GM12873 (cell line): ENCODE measurements around the gene TECTA.

Experiments
- TF ChIP-seq, protein P1 (sequence below): IDR thresholded peaks from 2 replicates; pipeline ENCODE4 v1.5.1; 2012; ENCODE audit warnings: low read depth, mild to moderate bottlenecking, moderate library complexity, low read length, control low read depth; ENCODE audit not compliant: insufficient read depth; ENCODE audit errors: missing control alignments

Gene TECTA

DNA sequence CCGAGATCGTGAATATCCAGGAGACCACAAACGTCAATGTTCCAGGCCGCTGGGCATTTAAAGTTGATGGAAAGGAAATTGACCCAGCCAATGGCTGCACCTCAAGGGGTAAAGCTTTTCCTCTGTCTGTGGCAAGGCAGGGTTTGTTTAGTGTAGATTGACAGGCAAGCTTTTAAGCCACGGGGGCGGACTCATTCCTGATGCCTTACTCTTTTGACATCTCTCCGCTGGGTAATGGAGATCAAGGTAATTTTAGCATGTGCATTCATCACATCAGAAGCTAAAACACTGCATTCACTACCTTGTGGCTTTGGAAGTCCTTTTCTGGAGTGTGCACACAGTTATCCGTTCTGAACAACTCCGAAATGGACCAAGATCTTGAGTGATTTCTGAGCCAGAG is 12.6 kb downstream of the TECTA start:
- TF ChIP-seq, protein P1, sequence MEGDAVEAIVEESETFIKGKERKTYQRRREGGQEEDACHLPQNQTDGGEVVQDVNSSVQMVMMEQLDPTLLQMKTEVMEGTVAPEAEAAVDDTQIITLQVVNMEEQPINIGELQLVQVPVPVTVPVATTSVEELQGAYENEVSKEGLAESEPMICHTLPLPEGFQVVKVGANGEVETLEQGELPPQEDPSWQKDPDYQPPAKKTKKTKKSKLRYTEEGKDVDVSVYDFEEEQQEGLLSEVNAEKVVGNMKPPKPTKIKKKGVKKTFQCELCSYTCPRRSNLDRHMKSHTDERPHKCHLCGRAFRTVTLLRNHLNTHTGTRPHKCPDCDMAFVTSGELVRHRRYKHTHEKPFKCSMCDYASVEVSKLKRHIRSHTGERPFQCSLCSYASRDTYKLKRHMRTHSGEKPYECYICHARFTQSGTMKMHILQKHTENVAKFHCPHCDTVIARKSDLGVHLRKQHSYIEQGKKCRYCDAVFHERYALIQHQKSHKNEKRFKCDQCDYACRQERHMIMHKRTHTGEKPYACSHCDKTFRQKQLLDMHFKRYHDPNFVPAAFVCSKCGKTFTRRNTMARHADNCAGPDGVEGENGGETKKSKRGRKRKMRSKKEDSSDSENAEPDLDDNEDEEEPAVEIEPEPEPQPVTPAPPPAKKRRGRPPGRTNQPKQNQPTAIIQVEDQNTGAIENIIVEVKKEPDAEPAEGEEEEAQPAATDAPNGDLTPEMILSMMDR: no peak

DNA sequence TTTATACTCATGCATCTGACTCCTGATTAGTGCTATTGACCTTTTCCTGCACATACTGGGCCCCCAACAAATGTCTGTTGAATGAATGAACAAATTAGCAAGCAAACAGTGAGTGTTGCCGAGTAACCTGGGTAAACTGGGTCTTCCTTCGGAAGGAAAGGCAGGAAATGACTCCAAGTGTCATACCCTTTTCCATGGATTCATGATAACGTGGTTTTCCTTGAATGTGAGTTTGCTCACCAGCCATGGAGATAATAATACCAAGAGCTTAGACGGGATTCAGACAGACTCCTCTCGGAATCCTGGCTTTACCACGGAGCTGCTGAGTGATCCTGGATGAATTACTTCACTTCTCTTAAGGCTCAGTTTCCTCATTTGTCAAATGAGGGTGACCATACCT is 16.7 kb downstream of the TECTA start:
- TF ChIP-seq, protein P1: no peak

DNA sequence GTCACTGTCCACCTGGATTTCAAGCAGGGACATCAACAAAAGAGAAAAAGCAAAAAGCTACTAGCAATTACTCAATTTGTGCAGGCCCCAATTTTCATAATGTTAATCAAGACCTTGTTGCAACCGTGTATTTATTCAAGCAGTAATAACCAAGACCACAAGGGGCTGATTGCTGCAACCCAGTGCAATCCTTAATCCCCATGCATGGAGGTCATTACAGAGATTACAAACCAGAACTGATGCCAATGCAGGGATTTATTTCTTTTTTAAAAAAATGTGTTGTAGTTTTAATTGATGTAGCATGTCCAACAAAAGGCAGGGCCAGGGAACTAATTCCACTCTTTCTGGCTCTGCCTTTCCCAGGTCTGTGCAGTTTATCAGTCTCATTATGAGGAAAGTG is 18.4 kb downstream of the TECTA start:
- TF ChIP-seq, protein P1: peak; percentile 2

DNA sequence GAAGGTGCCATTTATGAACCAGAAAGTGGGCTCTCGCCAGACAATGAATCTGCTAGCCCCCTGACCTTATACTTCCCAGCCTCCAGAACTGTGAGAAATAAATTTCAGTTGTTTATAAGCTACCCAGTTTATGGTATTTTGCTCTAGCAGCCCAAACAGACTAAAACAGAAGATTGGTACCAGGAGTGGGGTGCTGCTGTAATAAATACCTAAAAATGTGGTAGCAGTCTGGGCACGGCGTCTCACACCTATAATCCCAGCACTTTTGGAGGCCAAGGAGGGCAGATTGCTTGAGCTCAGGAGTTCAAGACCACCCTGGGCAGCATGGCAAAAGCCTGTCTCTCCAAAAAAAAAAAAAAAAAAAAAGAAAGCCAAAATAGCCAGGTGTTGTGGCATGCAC is 21.3 kb downstream of the TECTA start:
- TF ChIP-seq, protein P1: no peak

DNA sequence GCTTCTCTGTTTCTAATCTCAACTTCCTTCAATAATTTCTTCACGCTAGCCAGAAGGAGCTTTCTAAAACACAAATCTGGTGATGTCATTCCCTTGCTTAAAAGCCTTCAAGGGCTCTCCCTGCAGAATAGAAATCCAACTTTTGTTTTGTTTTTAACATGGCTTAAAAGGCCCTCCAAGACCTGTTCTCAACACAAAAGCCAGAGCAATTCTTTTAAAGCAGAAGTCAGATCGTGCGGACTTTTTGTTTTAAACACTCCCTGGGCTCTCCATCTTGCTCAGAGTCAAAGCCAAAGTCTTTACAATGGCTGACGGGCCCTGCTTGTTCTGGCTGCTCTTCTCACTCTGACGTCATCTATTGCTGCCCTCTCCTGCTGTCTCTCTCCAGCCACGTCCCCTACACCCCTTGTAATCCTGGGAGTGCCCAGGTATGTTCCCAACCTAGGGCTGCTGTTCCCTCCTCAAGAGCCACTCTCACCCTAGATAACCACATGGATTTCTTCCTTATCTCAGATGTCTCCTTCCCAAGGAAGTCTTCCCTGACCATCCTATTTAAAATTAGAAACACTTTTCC is 22.5 kb downstream of the TECTA start:
- TF ChIP-seq, protein P1: no peak

DNA sequence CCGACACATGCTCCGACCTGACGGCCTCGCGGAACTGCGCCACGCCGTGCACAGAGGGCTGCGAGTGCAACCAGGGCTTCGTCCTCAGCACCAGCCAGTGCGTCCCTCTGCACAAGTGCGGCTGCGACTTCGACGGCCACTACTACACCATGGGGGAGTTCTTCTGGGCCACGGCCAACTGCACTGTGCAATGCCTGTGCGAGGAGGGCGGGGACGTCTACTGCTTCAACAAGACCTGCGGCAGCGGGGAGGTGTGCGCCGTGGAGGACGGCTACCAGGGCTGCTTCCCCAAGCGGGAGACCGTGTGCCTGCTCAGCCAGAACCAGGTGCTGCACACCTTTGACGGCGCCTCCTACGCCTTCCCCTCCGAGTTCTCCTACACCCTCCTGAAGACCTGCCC is 26.8 kb downstream of the TECTA start:
- TF ChIP-seq, protein P1: no peak

DNA sequence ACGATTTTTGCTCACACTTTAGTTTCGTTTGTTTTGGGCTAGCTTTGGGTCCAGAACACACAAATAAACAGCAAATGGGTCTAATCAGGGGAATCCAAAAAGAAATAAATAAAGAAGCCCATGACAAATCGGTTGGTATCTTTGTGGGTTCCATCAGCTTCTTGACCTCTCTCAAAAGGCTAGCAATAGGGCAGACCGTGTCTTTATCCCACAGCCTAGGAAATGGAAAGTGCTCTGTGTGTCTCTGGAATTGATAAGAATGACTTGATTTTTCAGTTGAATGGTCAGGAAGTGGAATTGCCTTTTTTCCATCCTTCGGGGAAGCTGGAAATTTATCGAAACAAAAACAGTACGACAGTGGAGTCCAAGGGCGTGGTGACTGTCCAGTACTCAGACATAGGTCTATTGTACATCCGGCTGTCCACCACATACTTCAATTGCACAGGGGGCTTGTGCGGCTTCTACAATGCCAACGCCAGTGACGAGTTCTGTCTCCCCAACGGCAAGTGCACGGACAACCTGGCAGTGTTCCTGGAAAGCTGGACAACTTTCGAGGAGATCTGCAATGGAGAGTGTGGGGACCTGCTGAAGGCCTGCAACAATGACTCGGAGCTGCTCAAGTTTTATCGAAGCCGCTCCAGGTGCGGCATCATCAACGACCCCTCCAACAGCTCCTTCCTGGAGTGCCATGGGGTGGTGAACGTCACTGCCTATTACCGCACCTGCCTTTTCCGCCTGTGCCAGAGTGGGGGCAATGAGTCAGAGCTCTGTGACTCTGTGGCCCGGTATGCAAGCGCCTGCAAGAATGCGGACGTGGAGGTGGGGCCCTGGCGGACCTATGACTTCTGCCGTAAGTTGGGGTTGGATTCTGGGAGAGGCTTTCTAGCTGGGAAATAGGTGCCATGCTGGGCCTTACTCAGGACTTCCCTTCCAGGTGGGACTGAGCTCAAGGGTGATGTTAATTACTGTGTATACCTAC is 28.6 kb downstream of the TECTA start:
- TF ChIP-seq, protein P1: no peak
